ENCODE data around the gene SPDEF. TPM values are rescaled to one million over a fixed set of nuclear protein-coding genes. Genes with fewer than 3 reads are reported as not detected.

SPDEF gene
- total RNA-seq, 1 donor from 2014 or later: not detected

GRCh38 chr6:34598712-34599111 lies 42.6 kb upstream of the SPDEF start:
- Histone ChIP-seq H3K4me3 (ENCODE audit: low read depth, low read length) (no peak overlapping the region), H3K27me3 (ENCODE audit: control insufficient read depth, insufficient read depth, low read length) (no peaks in the 10 kb centered on the region), H3K36me3 (ENCODE audit: control insufficient read depth, insufficient read depth, low read length) (no peaks in the 10 kb centered on the region)
- no peak for DNase-seq (ENCODE audit: low read depth)
- no peak for TF ChIP-seq CTCF (IDR thresholded peaks at IDR 0.05; ENCODE audit: insufficient read depth, low read length, poor library complexity, severe bottlenecking)

DNA sequence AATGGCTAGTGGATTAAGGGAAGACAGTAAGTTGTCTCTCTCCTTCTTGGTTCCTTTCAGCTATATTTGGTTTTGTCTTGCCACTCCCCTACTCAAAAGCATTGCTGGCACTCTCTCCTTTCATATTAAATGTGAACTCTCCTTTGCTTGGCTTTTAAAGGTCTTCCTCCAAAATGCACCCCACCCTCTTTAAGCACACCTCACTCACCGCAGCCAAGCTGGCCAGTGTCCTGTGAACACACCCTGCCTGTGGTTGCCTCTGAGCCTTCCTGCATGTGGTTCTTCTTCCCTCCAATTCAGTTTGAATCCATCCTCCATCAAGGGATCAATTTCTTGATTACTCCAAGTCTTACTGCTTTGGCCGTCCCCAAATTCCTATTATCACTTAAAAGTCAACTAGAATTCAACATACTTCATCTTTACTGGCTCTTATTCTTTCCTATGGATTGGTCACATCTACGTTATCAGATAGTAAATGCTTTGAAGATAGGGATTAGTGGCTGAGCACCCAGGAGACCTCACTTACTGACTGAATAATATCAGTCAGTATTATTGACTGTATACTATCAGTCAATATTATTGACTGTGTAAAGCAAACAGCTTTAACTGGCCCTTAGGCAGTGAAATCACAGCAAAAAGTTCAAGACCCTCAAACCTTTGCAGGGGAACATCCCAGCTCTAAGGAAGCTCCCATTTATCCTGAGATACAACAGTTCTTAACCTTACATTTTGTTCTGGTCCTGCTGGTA lies 41.6 kb upstream of the SPDEF start:
- no peak for TF ChIP-seq CTCF (IDR thresholded peaks at IDR 0.05; ENCODE audit: insufficient read depth, low read length, poor library complexity, severe bottlenecking)
- DNase-seq (ENCODE audit: low read depth): no peak
- Histone ChIP-seq H3K4me3 (ENCODE audit: low read depth, low read length) (no peak overlapping the region), H3K36me3 (ENCODE audit: control insufficient read depth, insufficient read depth, low read length) (no peaks in the 10 kb centered on the region), H3K27me3 (ENCODE audit: control insufficient read depth, insufficient read depth, low read length) (no peaks in the 10 kb centered on the region)

DNA sequence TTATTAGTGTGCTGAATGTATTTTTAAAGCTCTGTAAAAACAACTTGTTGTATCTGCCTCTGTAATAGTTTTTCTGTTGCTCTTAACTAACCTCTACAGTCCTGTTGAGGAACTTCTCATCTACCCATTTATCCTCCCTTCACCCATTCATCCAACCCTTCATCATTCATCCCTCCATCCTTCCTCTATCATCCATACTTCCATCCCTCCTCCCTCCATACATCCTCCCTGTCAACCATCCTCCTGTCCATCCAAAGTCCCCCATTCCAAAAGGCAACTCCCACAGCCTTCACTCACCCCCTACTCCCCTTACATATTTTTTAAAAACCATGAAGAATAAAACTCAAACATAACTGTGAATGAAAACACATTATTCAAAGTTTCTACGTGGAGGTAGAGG lies 40.7 kb upstream of the SPDEF start:
- no peaks in the 10 kb centered on the region for H3K27me3 ChIP-seq (ENCODE audit: control insufficient read depth, insufficient read depth, low read length)
- DNase-seq (ENCODE audit: low read depth): no peak
- TF ChIP-seq CTCF (IDR thresholded peaks at IDR 0.05; ENCODE audit: insufficient read depth, low read length, poor library complexity, severe bottlenecking): no peak
- no peak overlapping the region for H3K4me3 ChIP-seq (ENCODE audit: low read depth, low read length)
- H3K36me3 ChIP-seq (ENCODE audit: control insufficient read depth, insufficient read depth, low read length): no peaks in the 10 kb centered on the region

- no peak overlapping the region for H3K4me3 ChIP-seq (ENCODE audit: low read depth, low read length)
- TF ChIP-seq CTCF (IDR thresholded peaks at IDR 0.05; ENCODE audit: insufficient read depth, low read length, poor library complexity, severe bottlenecking): no peak
- H3K36me3 ChIP-seq (ENCODE audit: control insufficient read depth, insufficient read depth, low read length): no peaks in the 10 kb centered on the region
- H3K27me3 ChIP-seq (ENCODE audit: control insufficient read depth, insufficient read depth, low read length): no peaks in the 10 kb centered on the region
- no peak for DNase-seq (ENCODE audit: low read depth)
These were observed 39.4 kb upstream of the SPDEF start for GRCh38 chr6:34595332-34596184.

DNA sequence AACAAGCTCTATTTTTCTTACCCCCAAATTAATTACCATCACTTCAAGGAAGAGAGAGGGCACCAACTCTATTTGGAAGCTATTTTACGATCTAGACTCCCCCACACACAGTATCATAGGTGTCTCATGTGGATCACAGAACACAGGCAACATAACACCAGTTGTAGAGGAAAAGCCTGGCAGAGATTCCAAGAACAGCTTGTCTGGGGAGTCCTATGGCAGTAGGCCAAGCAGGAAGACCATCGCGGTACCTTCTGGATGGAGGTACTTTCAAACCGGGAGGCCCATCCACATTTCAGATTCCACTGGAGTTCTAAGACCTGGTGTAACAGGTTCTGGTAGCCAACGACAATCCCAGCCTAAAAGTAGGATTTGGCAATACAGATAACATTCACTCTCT lies 37.6 kb upstream of the SPDEF start:
- H3K27me3 ChIP-seq (ENCODE audit: control insufficient read depth, insufficient read depth, low read length): no peaks in the 10 kb centered on the region

More for the DNA sequence above, 37.6 kb upstream of the SPDEF start:
- no peaks in the 10 kb centered on the region for H3K36me3 ChIP-seq (ENCODE audit: control insufficient read depth, insufficient read depth, low read length)
- TF ChIP-seq CTCF (IDR thresholded peaks at IDR 0.05; ENCODE audit: insufficient read depth, low read length, poor library complexity, severe bottlenecking): no peak
- no peak overlapping the region for H3K4me3 ChIP-seq (ENCODE audit: low read depth, low read length)
- no peak for DNase-seq (ENCODE audit: low read depth)
